Measurements from ENCODE around the gene GNLY. TPM values are rescaled to one million over a fixed set of nuclear protein-coding genes. Genes with fewer than 3 reads are reported as not detected.

GNLY gene
- polyA plus RNA-seq, 1 of the 3 experiments (the other 2 are of a cell fraction), result not detected

GRCh38 chr2:85741833-85742455, 47.8 kb downstream of the GNLY start (continued):
- TF ChIP-seq IRF3 (IDR thresholded peaks at IDR 0.05; ENCODE audit: low read depth, low read length) (no peak), MEF2A (IDR thresholded peaks at IDR 0.05; ENCODE audit: borderline replicate concordance, low read depth) (no peak)

GRCh38 chr2:85743304-85743978, 49.3 kb downstream of the GNLY start:
- Histone ChIP-seq H3K4me3 (ENCODE audit: low read depth in 2 of 2, low read length in 1 of 2) (no peak overlapping the region), H3F3A (replicated peaks; ENCODE audit: insufficient read depth) (peaks cover 20% of the 10 kb centered on the region), H3K4me1 (ENCODE audit: control insufficient read depth in 1 of 2, insufficient read depth in 2 of 2, low read depth in 1 of 2, low read length in 1 of 2) (peaks cover 42 to 54% of the 10 kb centered on the region in 2 experiments), H3K36me3 (replicated peaks in 1 of 2; ENCODE audit: control insufficient read depth in 1 of 2, insufficient read depth in 2 of 2, low read length in 1 of 2) (no peaks in the 10 kb centered on the region), H3K4me2 (peak overlapping the region; percentile 35), H3K9me2 (no peaks in the 10 kb centered on the region), H3K79me2 (ENCODE audit: insufficient read depth) (no peaks in the 10 kb centered on the region), H3K27me3 (ENCODE audit: insufficient read depth) (no peaks in the 10 kb centered on the region), H2AFZ (ENCODE audit: low read depth) (0 out of 2 replicates have a peak overlapping the region, but pooled peaks have one; percentile 22), H3K9ac (no peak overlapping the region), H4K20me1 (ENCODE audit: insufficient read depth) (no peaks in the 10 kb centered on the region), H3K27ac (ENCODE audit: low read depth in 2 of 2, low read length in 1 of 2) (peak overlapping the region; percentile 95 to 96), H3K9me3 (no peaks in the 10 kb centered on the region)
- no peak for DNase-seq
- ChIA-PET CTCF (interaction anchor here (1.0 to 34.7 kb wide), 11 partner anchors 11 to 84 kb away, joined by 3 to 626 read pairs (median 10); partner anchors contain the start of gene ATOH8), POLR2A (interaction anchor here (0.8 to 1.3 kb wide), 2 partner anchors 17 to 29 kb away, joined by 3 to 4 read pairs; no protein-coding TSS in a partner anchor)
- TF ChIP-seq MEF2A (IDR thresholded peaks at IDR 0.05; ENCODE audit: borderline replicate concordance, low read depth) (no peak), RAD21 (IDR thresholded peaks at IDR 0.05; ENCODE audit: low read length) (no peak), ZBTB33 (IDR thresholded peaks at IDR 0.05; ENCODE audit: borderline replicate concordance, low read depth) (no peak), YY1 (IDR thresholded peaks at IDR 0.05; ENCODE audit: low read depth) (no peak), TEAD4 (IDR thresholded peaks at IDR 0.05; ENCODE audit: borderline replicate concordance, insufficient read depth) (no peak), GABPA (IDR thresholded peaks at IDR 0.05; ENCODE audit: low read depth) (no peak), RXRA (IDR thresholded peaks at IDR 0.05; ENCODE audit: borderline replicate concordance, low read depth) (no peak), CHD2 (IDR thresholded peaks at IDR 0.05; ENCODE audit: low read length, partially characterized antibody) (no peak), GATA2 (CRISPR knock-in tag; IDR thresholded peaks at IDR 0.05) (no peak)
- 68% methylated on average over 9 of the region's 10 CpGs for WGBS (ENCODE audit: low lambda C conversion rate)
